HL-60 (cell line): ENCODE results near the gene ZNF609.
"Not testable (repeated sequence)": the region's sequence is repeated elsewhere in the genome, so short reads cannot be mapped to it uniquely, and the experiment has no call there.

Experiments used
- DNase-seq, 2 experiments: peaks; one replicate each; pipeline ENCODE4 v3.0.0-alpha.2; 2010 to 2020; ENCODE audit warnings: low read depth in 1 of 2, low spot score in 1 of 2
- H3K27ac ChIP-seq: fragments of 250-450 bp; sonication (Bioruptor Pico); replicated peaks from 2 replicates; pipeline ENCODE4 v1.5.1; 2020; ENCODE audit warnings: mild to moderate bottlenecking, moderate library complexity
- H3K27me3 ChIP-seq: fragments of 250-450 bp; sonication (Bioruptor Pico); 2 replicates; pipeline ENCODE4 v1.5.1; 2021; ENCODE audit warnings: mild to moderate bottlenecking, moderate library complexity; ENCODE audit not compliant: insufficient read depth, poor library complexity, severe bottlenecking
- H3K4me3 ChIP-seq: replicated peaks from 2 replicates; pipeline ENCODE4 v1.5.1; 2011; ENCODE audit warnings: mild to moderate bottlenecking, control low read depth, low read length; ENCODE audit not compliant: insufficient read depth
- GABPA ChIP-seq: IDR thresholded peaks from 2 replicates; pipeline ENCODE4 v1.6.1; 2012; ENCODE audit warnings: low read depth
- POLR2AphosphoS5 ChIP-seq: IDR thresholded peaks from 2 replicates; pipeline ENCODE4 v1.6.1; 2012; ENCODE audit warnings: low read depth
- SPI1 ChIP-seq: IDR thresholded peaks from 2 replicates; pipeline ENCODE4 v1.6.1; 2012; ENCODE audit warnings: low read depth, mild to moderate bottlenecking, borderline replicate concordance
- TF ChIP-seq, protein P1 (sequence below): IDR thresholded peaks from 2 replicates; pipeline ENCODE4 v1.6.1; 2012; ENCODE audit warnings: low read depth; ENCODE audit not compliant: insufficient replicate concordance
- TF ChIP-seq, protein P2 (sequence below): IDR thresholded peaks from one replicate; pipeline ENCODE4 v1.5.1; 2011; ENCODE audit warnings: low read length, control low read depth, inconsistent platforms; ENCODE audit not compliant: insufficient read depth

Gene ZNF609

DNA sequence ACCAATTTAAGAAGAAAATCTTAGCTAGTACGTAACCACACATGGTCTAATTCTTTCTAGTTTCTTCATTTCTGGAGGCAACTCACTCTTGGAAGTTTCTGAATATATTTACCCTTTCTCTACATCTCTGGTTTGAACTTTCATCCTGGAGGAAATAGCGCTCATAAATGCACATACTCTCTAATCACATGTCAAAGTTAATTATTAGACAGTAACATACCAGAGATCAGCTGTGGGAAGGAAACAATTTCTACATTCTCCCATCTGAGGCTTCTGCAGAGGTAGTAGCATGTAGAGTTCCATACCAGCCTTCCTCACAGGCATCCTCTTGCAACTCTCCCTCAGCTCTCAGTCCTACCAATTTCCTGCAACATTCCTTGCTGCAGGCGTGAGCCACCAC is 182.5 kb downstream of the ZNF609 start:
- H3K27me3 ChIP-seq, result no peaks in the 10 kb centered on the region
- H3K27ac ChIP-seq, result no peak overlapping the region
- no peak overlapping the region for H3K4me3 ChIP-seq
- TF ChIP-seq GABPA (no peak), POLR2AphosphoS5 (no peak), SPI1 (no peak)
- TF ChIP-seq, protein P1, sequence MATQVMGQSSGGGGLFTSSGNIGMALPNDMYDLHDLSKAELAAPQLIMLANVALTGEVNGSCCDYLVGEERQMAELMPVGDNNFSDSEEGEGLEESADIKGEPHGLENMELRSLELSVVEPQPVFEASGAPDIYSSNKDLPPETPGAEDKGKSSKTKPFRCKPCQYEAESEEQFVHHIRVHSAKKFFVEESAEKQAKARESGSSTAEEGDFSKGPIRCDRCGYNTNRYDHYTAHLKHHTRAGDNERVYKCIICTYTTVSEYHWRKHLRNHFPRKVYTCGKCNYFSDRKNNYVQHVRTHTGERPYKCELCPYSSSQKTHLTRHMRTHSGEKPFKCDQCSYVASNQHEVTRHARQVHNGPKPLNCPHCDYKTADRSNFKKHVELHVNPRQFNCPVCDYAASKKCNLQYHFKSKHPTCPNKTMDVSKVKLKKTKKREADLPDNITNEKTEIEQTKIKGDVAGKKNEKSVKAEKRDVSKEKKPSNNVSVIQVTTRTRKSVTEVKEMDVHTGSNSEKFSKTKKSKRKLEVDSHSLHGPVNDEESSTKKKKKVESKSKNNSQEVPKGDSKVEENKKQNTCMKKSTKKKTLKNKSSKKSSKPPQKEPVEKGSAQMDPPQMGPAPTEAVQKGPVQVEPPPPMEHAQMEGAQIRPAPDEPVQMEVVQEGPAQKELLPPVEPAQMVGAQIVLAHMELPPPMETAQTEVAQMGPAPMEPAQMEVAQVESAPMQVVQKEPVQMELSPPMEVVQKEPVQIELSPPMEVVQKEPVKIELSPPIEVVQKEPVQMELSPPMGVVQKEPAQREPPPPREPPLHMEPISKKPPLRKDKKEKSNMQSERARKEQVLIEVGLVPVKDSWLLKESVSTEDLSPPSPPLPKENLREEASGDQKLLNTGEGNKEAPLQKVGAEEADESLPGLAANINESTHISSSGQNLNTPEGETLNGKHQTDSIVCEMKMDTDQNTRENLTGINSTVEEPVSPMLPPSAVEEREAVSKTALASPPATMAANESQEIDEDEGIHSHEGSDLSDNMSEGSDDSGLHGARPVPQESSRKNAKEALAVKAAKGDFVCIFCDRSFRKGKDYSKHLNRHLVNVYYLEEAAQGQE, result no peak
- TF ChIP-seq, protein P2, sequence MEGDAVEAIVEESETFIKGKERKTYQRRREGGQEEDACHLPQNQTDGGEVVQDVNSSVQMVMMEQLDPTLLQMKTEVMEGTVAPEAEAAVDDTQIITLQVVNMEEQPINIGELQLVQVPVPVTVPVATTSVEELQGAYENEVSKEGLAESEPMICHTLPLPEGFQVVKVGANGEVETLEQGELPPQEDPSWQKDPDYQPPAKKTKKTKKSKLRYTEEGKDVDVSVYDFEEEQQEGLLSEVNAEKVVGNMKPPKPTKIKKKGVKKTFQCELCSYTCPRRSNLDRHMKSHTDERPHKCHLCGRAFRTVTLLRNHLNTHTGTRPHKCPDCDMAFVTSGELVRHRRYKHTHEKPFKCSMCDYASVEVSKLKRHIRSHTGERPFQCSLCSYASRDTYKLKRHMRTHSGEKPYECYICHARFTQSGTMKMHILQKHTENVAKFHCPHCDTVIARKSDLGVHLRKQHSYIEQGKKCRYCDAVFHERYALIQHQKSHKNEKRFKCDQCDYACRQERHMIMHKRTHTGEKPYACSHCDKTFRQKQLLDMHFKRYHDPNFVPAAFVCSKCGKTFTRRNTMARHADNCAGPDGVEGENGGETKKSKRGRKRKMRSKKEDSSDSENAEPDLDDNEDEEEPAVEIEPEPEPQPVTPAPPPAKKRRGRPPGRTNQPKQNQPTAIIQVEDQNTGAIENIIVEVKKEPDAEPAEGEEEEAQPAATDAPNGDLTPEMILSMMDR, result no peak
- DNase-seq, result no peak

DNA sequence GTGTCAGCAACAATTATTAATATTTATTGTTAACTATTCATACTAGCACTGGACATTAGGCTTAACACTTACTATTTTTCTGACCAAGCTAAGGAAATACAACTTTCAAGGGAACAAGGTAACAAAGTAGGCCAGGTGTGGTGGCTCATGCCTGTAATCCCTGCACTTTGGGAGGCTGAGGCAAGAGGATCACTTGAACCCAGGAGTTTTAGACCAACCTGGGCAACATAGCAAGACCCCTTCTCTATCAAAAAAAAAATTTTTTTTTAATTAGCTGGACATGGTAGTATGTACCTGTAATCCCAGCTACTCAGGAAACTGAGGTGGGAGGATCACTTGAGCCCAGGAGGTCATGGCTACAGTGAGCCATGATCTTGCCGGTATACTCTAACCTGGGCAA is 183.3 kb downstream of the ZNF609 start:
- TF ChIP-seq, protein P1, result no peak
- TF ChIP-seq, protein P2, result no peak
- TF ChIP-seq GABPA (no peak), POLR2AphosphoS5 (no peak), SPI1 (no peak)
- DNase-seq, result no peak
- no peak overlapping the region for H3K27ac ChIP-seq
- no peak overlapping the region for H3K4me3 ChIP-seq
- no peaks in the 10 kb centered on the region for H3K27me3 ChIP-seq

DNA sequence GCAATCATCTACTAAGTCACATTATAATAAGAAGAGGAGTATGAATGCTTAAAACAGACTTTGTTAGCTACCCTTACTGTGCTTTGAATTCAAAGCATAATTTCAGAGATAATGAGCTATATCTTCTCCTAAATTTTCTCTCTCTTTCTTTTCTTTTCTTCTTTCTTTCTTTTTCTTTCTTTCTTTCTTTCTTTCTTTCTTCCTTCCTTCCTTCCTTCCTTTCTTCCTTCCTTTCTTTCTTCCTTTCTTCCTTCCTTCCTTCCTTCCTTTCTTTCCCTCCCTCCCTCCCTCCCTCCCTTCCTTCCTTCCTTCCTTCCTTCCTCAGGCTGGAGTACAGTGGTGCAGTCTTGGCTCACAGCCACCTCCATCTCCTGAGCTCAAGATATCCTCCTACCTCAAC is 184.4 kb downstream of the ZNF609 start:
- H3K4me3 ChIP-seq, H3K27ac ChIP-seq, H3K27me3 ChIP-seq, DNase-seq: not testable (repeated sequence)

DNA sequence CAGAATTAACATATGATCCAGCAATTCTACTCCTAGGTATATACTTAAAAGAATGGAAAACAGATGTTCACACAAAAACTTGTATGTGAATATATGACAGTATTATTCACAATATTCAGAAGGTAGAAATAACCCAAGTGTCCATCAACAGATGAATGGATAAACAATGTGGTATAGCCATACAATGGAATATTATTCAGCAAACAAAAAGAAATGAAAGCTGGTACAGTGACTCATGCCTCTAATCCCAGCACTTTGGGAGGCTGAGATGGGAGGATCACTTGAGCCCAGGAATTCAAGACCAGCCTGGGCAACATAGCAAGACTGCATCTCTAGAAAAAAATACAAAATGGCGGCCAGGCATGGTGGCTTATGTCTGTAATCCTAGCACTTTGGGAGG is 185.6 kb downstream of the ZNF609 start:
- no peaks in the 10 kb centered on the region for H3K27me3 ChIP-seq
- no peak overlapping the region for H3K27ac ChIP-seq
- no peak for TF ChIP-seq SPI1
- no peak for TF ChIP-seq POLR2AphosphoS5
- TF ChIP-seq GABPA, result no peak
- TF ChIP-seq, protein P1, result no peak
- TF ChIP-seq, protein P2, result no peak
- no peak for DNase-seq
- no peak overlapping the region for H3K4me3 ChIP-seq
